GM19025 (cell line): ENCODE data around the gene PPP1CB.
"Not testable (repeated sequence)": the region's sequence is repeated elsewhere in the genome, so short reads cannot be mapped to it uniquely, and the experiment has no call there.

Experiments used
- ATAC-seq: cut with Tn5 transposase; IDR thresholded peaks from one replicate; pipeline ENCODE4 v1.9.1; 2021; ENCODE audit warnings: mild to moderate bottlenecking, low read depth, moderate library complexity; ENCODE audit not compliant: unreplicated experiment

PPP1CB gene

GRCh38 chr2:28772351-28772750 is 20.7 kb downstream of the PPP1CB start:
- ATAC-seq: no peak

- no peak for ATAC-seq
Observed at GRCh38 chr2:28776471-28776870, 24.8 kb downstream of the PPP1CB start.

GRCh38 chr2:28778392-28778791 is 26.8 kb downstream of the PPP1CB start:
- no peak for ATAC-seq

- ATAC-seq: no peak
Observed at GRCh38 chr2:28779001-28779400, 27.4 kb downstream of the PPP1CB start.

GRCh38 chr2:28780496-28780895 is 28.9 kb downstream of the PPP1CB start:
- ATAC-seq: no peak

GRCh38 chr2:28782423-28782822 is 30.8 kb downstream of the PPP1CB start:
- no peak for ATAC-seq

- ATAC-seq: not testable (repeated sequence)
Observed at GRCh38 chr2:28784570-28784969, 32.9 kb downstream of the PPP1CB start.

GRCh38 chr2:28796620-28797019 is 45.0 kb downstream of the PPP1CB start:
- no peak for ATAC-seq

GRCh38 chr2:28801726-28802125 is 50.1 kb downstream of the PPP1CB start:
- no peak for ATAC-seq

- ATAC-seq: no peak
Observed at GRCh38 chr2:28802975-28803429, 51.4 kb downstream of the PPP1CB start.

GRCh38 chr2:28809927-28810326 is 58.3 kb downstream of the PPP1CB start:
- ATAC-seq: no peak

- ATAC-seq: peak; percentile 87
Observed at GRCh38 chr2:28810384-28811285, 59.0 kb downstream of the PPP1CB start, which contains the start of gene SPDYA. Gene SPDYA, plus strand, starts transcription at chr2:28810834. Its CDS starts 5,181 bp downstream, at chr2:28816015.

- no peak for ATAC-seq
Observed at GRCh38 chr2:28818053-28818452, 66.4 kb downstream of the PPP1CB start.

GRCh38 chr2:28821295-28821958 is 69.8 kb downstream of the PPP1CB start:
- no peak for ATAC-seq

- no peak for ATAC-seq
Observed at GRCh38 chr2:28822036-28822435, 70.4 kb downstream of the PPP1CB start.

- no peak for ATAC-seq
Observed at GRCh38 chr2:28824207-28824606, 72.6 kb downstream of the PPP1CB start.

- ATAC-seq: no peak
Observed at GRCh38 chr2:28824870-28825269, 73.2 kb downstream of the PPP1CB start.

- ATAC-seq: no peak
Observed at GRCh38 chr2:28828382-28828781, 76.8 kb downstream of the PPP1CB start.

- ATAC-seq: no peak
Observed at GRCh38 chr2:28833740-28834470, 82.3 kb downstream of the PPP1CB start.

GRCh38 chr2:28835781-28836180 is 84.2 kb downstream of the PPP1CB start:
- no peak for ATAC-seq

GRCh38 chr2:28838971-28839370 is 87.3 kb downstream of the PPP1CB start:
- ATAC-seq: no peak
